Activated CD4-positive, alpha-beta T cell treated with anti-CD3 and anti-CD28 coated beads, Interleukin-10, Interleukin-2, amounts not matched to agents 100 ng/mL and 50 ng/mL, durations not matched to agents 16 hours and 8 hours (primary cell): ENCODE measurements around the gene SSX1.
"Not testable (repeated sequence)": the region's sequence is repeated elsewhere in the genome, so short reads cannot be mapped to it uniquely, and the experiment has no call there.

Experiments
- DNase-seq: peaks from one replicate; pipeline ENCODE4 v3.0.0-alpha.2; 2020

Gene SSX1, protein sequence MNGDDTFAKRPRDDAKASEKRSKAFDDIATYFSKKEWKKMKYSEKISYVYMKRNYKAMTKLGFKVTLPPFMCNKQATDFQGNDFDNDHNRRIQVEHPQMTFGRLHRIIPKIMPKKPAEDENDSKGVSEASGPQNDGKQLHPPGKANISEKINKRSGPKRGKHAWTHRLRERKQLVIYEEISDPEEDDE

GRCh38 chrX:48255062-48255796 lies at the start of gene SSX1:
Gene SSX1 (plus strand): TSS chrX:48255392. CDS start chrX:48257242, 1,850 bp downstream.
- DNase-seq = not testable (repeated sequence)

DNA sequence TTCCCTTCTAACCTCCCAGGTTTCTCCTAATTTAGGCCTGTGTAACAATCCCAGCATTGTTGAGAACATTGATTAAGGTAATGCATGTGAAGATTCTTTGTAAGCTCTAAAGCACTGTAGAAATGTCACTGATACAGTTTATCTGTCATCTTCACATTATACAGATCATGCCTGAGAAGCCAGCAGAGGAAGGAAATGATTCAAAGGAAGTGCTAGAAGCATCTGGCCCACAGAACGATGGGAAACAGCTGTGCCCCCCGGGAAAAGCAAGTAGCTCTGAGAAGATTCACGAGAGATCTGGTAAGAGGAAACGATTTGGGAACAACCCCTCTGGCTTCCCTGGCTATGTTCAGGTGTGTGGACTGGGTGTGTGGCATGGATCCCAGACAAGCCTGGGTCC lies 40.9 kb upstream of the SSX1 start:
- not testable (repeated sequence) for DNase-seq

DNA sequence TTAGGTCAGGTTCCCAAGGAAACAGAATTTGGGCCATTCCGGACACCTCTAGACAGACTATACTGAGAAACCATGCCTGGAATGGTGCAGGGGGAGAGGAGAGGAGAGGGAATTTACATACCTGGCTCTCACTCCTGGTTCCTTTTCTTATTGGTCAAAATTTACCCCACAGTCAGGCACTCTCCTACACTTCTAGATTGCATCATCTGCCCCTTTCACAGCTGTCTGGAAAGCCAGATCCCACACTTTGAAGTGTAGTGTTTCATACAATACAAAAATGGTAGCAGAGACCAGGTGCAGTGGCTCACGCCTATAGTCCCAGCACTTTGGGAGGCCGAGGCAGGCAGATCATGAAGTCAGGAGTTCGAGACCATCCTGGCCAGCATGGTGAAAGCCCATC lies 31.0 kb upstream of the SSX1 start:
- not testable (repeated sequence) for DNase-seq

- DNase-seq = not testable (repeated sequence)
Measured at GRCh38 chrX:48252945-48253344, 2.2 kb upstream of the SSX1 start.

- DNase-seq = not testable (repeated sequence)
Measured at GRCh38 chrX:48274365-48274764, 19.2 kb downstream of the SSX1 start.

DNA sequence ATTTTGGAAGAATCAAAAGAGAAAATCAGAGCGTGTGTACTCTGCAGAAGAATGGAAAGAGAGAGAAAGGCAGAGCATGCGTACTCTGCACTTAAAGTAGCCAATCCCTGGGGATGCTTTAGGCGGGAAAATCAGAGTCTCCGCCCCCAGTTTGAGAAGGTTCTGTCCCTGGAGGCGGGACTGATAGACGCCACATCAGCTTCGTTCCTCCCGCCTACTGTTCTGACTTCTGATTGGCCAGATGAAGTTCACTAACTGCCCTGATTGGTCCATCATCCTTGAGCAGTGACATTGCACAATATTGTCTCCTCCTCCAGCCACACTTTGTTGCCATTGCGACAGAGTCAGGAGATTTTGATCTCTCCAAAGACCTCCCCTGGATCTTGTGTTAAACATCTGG lies 23.8 kb downstream of the SSX1 start:
- no peak for DNase-seq

GRCh38 chrX:48280729-48281128 lies 25.5 kb downstream of the SSX1 start:
- not testable (repeated sequence) for DNase-seq

DNA sequence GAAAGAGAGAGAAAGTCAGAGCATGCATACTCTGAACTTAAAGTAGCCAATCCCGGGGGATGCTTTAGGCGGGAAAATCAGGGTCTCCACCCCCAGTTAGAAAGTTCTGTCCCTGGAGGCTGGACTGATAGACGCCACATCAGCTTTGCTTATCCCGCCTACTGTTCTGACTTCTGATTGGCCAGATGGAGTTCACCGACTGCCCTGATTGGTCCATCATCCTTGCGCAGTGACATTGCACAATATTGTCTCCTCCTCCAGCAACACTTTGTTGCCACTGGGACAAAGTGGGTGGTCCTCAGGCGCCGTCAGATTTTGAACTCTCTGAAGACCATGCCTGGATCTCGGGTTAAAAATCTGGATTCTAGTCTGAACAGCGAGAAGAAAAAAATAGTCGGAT lies 51.0 kb downstream of the SSX1 start:
- DNase-seq = no peak

DNA sequence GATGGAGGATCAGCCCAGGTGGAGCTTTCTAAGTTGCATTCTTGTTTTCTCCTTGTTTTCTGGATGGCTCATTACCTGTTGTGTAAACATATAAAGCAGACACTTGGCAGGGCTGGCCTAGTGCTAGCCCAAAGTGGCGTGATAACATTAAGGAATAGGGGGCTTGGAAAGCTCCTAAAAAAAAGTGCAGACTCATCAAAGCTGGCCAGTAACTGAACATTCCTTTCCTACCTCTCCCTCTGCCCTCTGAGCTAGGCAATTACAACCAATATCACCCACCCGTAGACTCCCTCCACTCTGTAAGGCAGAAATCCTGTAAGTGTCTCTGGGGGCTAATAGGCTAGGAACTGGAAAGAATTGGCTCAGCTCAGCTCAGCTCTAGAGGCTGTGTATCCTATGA lies 58.8 kb downstream of the SSX1 start:
- DNase-seq = not testable (repeated sequence)
